ENCODE results near the gene NANOS1.
A peak's percentile ranks its signal among the peaks of the same experiment; 100 is the strongest.

GRCh38 chr10:119028900-119029612 is 458 bp upstream of the NANOS1 start:
- TF ChIP-seq CTCF (IDR thresholded peaks at IDR 0.05) (no peak), POLR2A (IDR thresholded peaks at IDR 0.05) (no peak), POLR2AphosphoS5 (IDR thresholded peaks at IDR 0.05; ENCODE audit: insufficient read depth in 1 of 2, low read depth in 1 of 2) (peak in 1 of 2 donors; percentile 42)
